ENCODE data around the gene EFCAB11. TPM values are rescaled to one million over a fixed set of nuclear protein-coding genes. Genes with fewer than 3 reads are reported as not detected.

EFCAB11 gene
- total RNA-seq, 5 donors from 2014 or later (not counting 1 experiment from before 2014, with no cell fraction given), result 1.1 to 2.4 (median 1.5) TPM

DNA sequence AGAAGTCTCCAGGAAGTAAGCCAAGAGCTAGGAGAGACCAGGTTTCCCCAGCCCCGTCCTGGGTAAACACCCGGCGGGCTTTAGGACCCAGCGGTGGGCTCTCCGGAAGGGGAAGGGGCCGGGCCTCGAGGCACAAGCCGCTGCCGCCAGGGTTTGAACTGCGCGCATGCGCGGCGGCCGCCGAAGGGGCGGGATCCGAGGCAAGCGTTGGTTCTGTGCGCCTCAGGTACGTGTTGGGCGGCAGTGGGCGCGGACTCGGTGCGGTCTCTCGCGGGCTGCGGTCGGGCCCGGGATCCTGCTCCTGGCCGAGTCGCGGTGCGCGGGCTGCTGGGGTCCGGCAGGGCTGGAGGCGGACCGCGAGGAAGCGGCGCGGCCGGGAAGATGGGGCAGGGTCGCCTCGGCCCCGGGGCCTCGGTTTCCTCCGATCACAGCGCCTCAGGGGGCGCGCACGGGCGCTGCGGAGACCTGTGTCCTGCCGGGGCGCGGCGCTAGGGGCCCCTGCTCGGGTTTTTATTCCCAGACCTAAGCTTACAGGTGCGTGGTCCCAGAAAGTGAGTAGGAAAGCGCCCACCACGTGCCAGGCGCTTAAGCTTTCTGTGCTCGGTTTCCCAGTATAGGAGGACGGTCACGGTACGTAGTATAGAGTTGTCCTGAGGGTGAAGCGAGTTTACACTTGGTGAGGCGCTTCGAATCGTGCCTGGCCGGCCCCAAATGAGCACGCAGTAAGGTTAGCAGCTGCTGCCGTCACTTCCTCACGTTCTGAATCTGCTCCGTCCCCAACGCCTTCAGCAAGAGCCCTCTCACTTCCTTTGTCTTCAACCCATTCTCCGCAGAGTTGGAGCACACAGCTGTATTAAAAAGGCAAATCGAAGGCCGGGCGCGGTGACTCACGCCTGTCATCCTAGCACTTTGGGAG lies 1.5 kb upstream of the EFCAB11 start, which contains the start of gene TDP1:
TDP1 (plus strand) TSS at position 183 of the 916 bp plus-strand sequence. CDS start 7,188 bp downstream, outside the sequence.
- peaks cover 3 to 8% of the 10 kb centered on the region in 2 donors for H3K36me3 ChIP-seq (ENCODE audit: control insufficient read depth in 2 of 2, extremely low read depth in 1 of 2, insufficient read depth in 1 of 2, low read length in 1 of 2)
- WGBS (ENCODE audit: insufficient coverage), result under 1% methylated on average over 78 of the region's 84 CpGs
- H3K4me1 ChIP-seq (ENCODE audit: control insufficient read depth in 1 of 2, extremely low read depth in 1 of 2, insufficient read depth in 2 of 2, low read length in 2 of 2), result peaks cover 32 to 36% of the 10 kb centered on the region in 2 experiments
- Mint-ChIP-seq H3K36me3 (peaks cover 19% of the 10 kb centered on the region), H3K9me3 (no peaks in the 10 kb centered on the region), H3K27me3 (no peaks in the 10 kb centered on the region), H3K27ac (peak within 1 kb of the TSS; percentile 96 to 97), H3K4me3 (peak within 1 kb of the TSS; percentile 85 to 94 (median 92)), H3K4me1 (peaks cover 56 to 61% (median 60%) of the 10 kb centered on the region in 3 donors)
- H3K27me3 ChIP-seq (replicated peaks in 1 of 2; ENCODE audit: control insufficient read depth in 2 of 2, extremely low read depth in 1 of 2, insufficient read depth in 2 of 2, low read length in 1 of 2), result no peaks in the 10 kb centered on the region
- H3K9me3 ChIP-seq, result no peaks in the 10 kb centered on the region
- POLR2A ChIA-PET, result interaction anchor here (0.5 to 1.2 kb wide), 9 partner anchors 17 to 1442 kb away, joined by 3 to 6 read pairs (median 4); no protein-coding TSS in a partner anchor
- DNase-seq (peak; percentile 90 to 98 (median 96)), ATAC-seq (replicated peaks in 1 of 4) (peak; percentile 75 to 77 (median 76))
- H3K27ac ChIP-seq (ENCODE audit: low read length), result peak within 1 kb of the TSS; percentile 99
- peak within 1 kb of the TSS; percentile 78 to 85 for H3K4me3 ChIP-seq (ENCODE audit: control insufficient read depth in 1 of 2, extremely low read depth in 1 of 2, low read length in 1 of 2)
- CTCF ChIA-PET, result interaction anchor here (0.6 to 2.7 kb wide), 4 partner anchors 17 to 1271 kb away, joined by 3 to 9 read pairs (median 4); no protein-coding TSS in a partner anchor

DNA sequence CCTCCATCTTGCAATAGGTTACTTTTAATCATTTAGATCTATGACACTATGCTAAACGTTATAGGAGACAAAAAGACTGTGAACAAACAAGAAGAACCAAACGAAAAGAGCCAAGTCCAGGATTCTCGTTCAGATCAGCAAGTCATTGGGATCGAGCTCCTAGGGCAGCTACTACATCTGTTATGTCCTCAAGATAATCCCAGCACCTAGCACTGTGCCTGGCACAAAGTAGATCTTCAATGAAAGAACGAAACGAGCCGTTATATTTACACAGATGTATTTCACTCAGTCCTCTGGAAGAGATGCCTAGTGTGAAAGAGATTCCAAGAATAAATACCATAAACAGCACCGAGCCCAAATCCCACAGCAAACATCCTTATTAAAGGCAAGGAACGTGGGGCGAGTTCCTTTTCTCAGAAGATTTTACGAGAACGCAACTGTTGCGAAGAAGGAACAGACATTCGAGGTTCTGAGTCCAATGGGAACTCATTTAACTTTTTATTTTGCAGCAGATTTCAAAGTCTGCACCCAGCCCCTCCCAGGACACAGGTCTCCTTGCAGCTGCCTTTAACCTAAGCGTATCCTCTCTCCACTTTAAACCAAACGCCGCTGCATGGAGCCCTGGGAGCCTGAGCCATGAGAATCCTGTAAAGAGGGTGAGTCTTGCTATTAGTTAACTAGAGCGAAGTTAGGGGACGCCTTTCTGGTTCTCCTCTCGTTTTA lies 653 bp upstream of the EFCAB11 start:
- Mint-ChIP-seq H3K4me3 (peak overlapping the region; percentile 85 to 94 (median 92)), H3K27me3 (no peaks in the 10 kb centered on the region), H3K27ac (peak overlapping the region; percentile 87 to 92), H3K36me3 (peaks cover 13% of the 10 kb centered on the region), H3K9me3 (no peaks in the 10 kb centered on the region), H3K4me1 (peaks cover 48 to 53% (median 52%) of the 10 kb centered on the region in 3 donors)
- H3K27ac ChIP-seq (ENCODE audit: low read length), result peak overlapping the region; percentile 48
- no peaks in the 10 kb centered on the region for H3K9me3 ChIP-seq
- 4% methylated on average over 11 of the region's 20 CpGs for WGBS (ENCODE audit: insufficient coverage)
- H3K4me3 ChIP-seq (ENCODE audit: control insufficient read depth in 1 of 2, extremely low read depth in 1 of 2, low read length in 1 of 2), result peak overlapping the region; percentile 78 to 85
- peaks cover 3 to 8% of the 10 kb centered on the region in 2 donors for H3K36me3 ChIP-seq (ENCODE audit: control insufficient read depth in 2 of 2, extremely low read depth in 1 of 2, insufficient read depth in 1 of 2, low read length in 1 of 2)
- POLR2A ChIA-PET, result interaction anchor here (0.5 to 1.3 kb wide), 3 partner anchors 18 to 310 kb away, joined by 3 to 6 read pairs (median 3); no protein-coding TSS in a partner anchor
- DNase-seq (peak in 2 of 35 experiments; percentile 3 to 6), ATAC-seq (replicated peaks in 1 of 4) (peak; percentile 8 to 21 (median 16))
- CTCF ChIA-PET, result interaction anchor here (0.6 to 2.7 kb wide), 4 partner anchors 13 to 444 kb away, joined by 3 to 9 read pairs (median 4); no protein-coding TSS in a partner anchor
- H3K4me1 ChIP-seq (ENCODE audit: control insufficient read depth in 1 of 2, extremely low read depth in 1 of 2, insufficient read depth in 2 of 2, low read length in 2 of 2), result peaks cover 29 to 30% of the 10 kb centered on the region in 2 experiments
- H3K27me3 ChIP-seq (replicated peaks in 1 of 2; ENCODE audit: control insufficient read depth in 2 of 2, extremely low read depth in 1 of 2, insufficient read depth in 2 of 2, low read length in 1 of 2), result no peaks in the 10 kb centered on the region

DNA sequence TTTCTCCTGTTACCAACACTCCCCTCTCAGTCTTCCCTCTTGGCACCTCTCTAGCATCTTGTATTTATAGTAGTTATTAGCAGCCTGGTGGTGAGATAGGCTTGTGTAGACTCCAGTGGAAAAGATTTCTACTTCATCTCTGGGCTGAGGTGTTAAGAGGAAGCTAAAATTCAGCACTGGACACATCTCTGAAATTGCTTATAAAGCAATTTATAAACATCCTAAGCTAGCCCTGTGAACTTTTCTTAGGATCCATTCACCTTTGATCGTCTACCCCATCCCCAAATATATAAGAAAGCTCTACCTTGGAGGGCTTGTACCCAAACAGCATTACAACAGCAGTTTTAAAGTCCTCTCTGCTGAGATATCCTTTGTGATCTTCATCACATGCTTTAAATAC lies 928 bp downstream of the EFCAB11 start:
- CTCF ChIA-PET, result interaction anchor here (1.1 kb wide), 2 partner anchors 20 to 523 kb away, joined by 3 to 4 read pairs; no protein-coding TSS in a partner anchor
- Mint-ChIP-seq H3K4me1 (peaks cover 34 to 41% (median 37%) of the 10 kb centered on the region in 3 donors), H3K36me3 (peaks cover 15% of the 10 kb centered on the region), H3K9me3 (peaks cover 0 to under 1% (median 0%) of the 10 kb centered on the region in 3 donors), H3K27me3 (no peaks in the 10 kb centered on the region), H3K27ac (peak overlapping the region in 1 of 2 donors; percentile 92), H3K4me3 (peak overlapping the region; percentile 85 to 94 (median 92))
- DNase-seq (no peak), ATAC-seq (replicated peaks in 1 of 4) (no peak)
- Histone ChIP-seq H3K9me3 (no peaks in the 10 kb centered on the region), H3K27ac (ENCODE audit: low read length) (no peak overlapping the region), H3K4me1 (ENCODE audit: control insufficient read depth in 1 of 2, extremely low read depth in 1 of 2, insufficient read depth in 2 of 2, low read length in 2 of 2) (peaks cover 17 to 30% of the 10 kb centered on the region in 2 experiments), H3K36me3 (ENCODE audit: control insufficient read depth in 2 of 2, extremely low read depth in 1 of 2, insufficient read depth in 1 of 2, low read length in 1 of 2) (peaks cover 3 to 8% of the 10 kb centered on the region in 2 donors), H3K27me3 (replicated peaks in 1 of 2; ENCODE audit: control insufficient read depth in 2 of 2, extremely low read depth in 1 of 2, insufficient read depth in 2 of 2, low read length in 1 of 2) (no peaks in the 10 kb centered on the region), H3K4me3 (ENCODE audit: control insufficient read depth in 1 of 2, extremely low read depth in 1 of 2, low read length in 1 of 2) (no peak overlapping the region)
- POLR2A ChIA-PET, result interaction anchor here (0.6 to 1.3 kb wide), 3 partner anchors 19 to 312 kb away, joined by 3 to 6 read pairs (median 3); no protein-coding TSS in a partner anchor
- no CpG with 5 or more reads among the region's 1 CpG for WGBS (ENCODE audit: insufficient coverage)

DNA sequence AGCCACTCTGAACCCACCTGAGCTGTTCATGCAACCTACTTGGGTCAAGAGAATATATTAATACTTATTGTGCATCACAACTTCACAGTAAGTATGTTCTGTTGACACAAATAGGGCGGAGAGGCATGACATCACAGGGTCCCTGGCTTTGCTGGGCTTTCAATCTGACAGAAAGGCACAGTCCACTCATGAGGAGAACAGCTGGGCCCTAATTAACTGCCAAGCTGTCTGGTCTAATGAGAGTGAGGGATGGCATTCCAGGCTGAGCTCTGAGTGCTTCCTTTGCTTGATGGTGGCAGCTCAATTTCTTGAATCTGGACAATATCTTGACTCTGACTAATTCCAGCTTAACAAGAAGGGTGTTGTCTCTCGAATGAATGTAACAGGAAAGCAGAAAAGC lies 2.0 kb downstream of the EFCAB11 start:
- Mint-ChIP-seq H3K9me3 (peaks cover 0 to 3% (median 0%) of the 10 kb centered on the region in 3 donors), H3K4me3 (no peak overlapping the region), H3K4me1 (peaks cover 24 to 31% (median 27%) of the 10 kb centered on the region in 3 donors), H3K27me3 (no peaks in the 10 kb centered on the region), H3K36me3 (peaks cover 10% of the 10 kb centered on the region), H3K27ac (no peak overlapping the region)
- ChIA-PET POLR2A (interaction anchor here in 1 of 2 donors (0.7 kb wide), 1 partner anchor 925 kb away, joined by 5 read pairs; no protein-coding TSS in a partner anchor), CTCF (interaction anchor here in 1 of 2 donors (0.6 kb wide), 1 partner anchor 9 kb away, joined by 3 read pairs; no protein-coding TSS in a partner anchor)
- H3K4me1 ChIP-seq (ENCODE audit: control insufficient read depth in 1 of 2, extremely low read depth in 1 of 2, insufficient read depth in 2 of 2, low read length in 2 of 2), result peaks cover 17 to 22% of the 10 kb centered on the region in 2 experiments
- no peak overlapping the region for H3K4me3 ChIP-seq (ENCODE audit: control insufficient read depth in 1 of 2, extremely low read depth in 1 of 2, low read length in 1 of 2)
- H3K36me3 ChIP-seq (ENCODE audit: control insufficient read depth in 2 of 2, extremely low read depth in 1 of 2, insufficient read depth in 1 of 2, low read length in 1 of 2), result peaks cover 0 to under 1% of the 10 kb centered on the region in 2 donors
- no peak for ATAC-seq (replicated peaks in 1 of 4)
- no peaks in the 10 kb centered on the region for H3K9me3 ChIP-seq
- 80% methylated on average over 1 of the region's 2 CpGs for WGBS (ENCODE audit: insufficient coverage)
- no peak for DNase-seq
- H3K27me3 ChIP-seq (replicated peaks in 1 of 2; ENCODE audit: control insufficient read depth in 2 of 2, extremely low read depth in 1 of 2, insufficient read depth in 2 of 2, low read length in 1 of 2), result no peaks in the 10 kb centered on the region
- no peak overlapping the region for H3K27ac ChIP-seq (ENCODE audit: low read length)

DNA sequence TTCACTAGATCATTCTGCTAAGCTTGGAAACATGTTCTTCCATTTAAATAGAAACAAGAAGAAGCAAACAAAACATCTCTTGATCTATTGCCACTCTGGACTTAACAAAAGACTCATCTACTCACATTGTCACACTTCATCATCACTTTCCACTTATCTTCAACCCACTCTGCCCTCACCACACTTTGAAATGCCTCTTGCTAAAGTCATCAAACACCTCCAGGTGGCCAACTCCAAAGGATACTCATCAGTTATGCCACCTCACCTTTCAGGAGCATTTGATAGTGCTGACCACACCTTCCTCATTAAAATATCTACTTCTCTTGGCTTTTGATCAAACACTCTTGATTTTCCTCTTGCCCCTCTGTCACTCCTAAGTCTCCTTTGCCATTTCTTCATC lies 7.2 kb downstream of the EFCAB11 start:
- Mint-ChIP-seq H3K36me3 (peaks cover 6% of the 10 kb centered on the region), H3K4me1 (no peaks in the 10 kb centered on the region), H3K27me3 (no peaks in the 10 kb centered on the region), H3K4me3 (no peak overlapping the region), H3K9me3 (peaks cover 0 to 3% (median 0%) of the 10 kb centered on the region in 3 donors), H3K27ac (no peak overlapping the region)
- no peaks in the 10 kb centered on the region for H3K4me1 ChIP-seq (ENCODE audit: control insufficient read depth in 1 of 2, extremely low read depth in 1 of 2, insufficient read depth in 2 of 2, low read length in 2 of 2)
- DNase-seq, result no peak
- H3K36me3 ChIP-seq (ENCODE audit: control insufficient read depth in 2 of 2, extremely low read depth in 1 of 2, insufficient read depth in 1 of 2, low read length in 1 of 2), result no peaks in the 10 kb centered on the region
- ChIA-PET POLR2A (no interaction called here), CTCF (interaction anchor here in 1 of 2 donors (0.5 kb wide), 1 partner anchor 275 kb away, joined by 3 read pairs; no protein-coding TSS in a partner anchor)
- H3K27ac ChIP-seq (ENCODE audit: low read length), result no peak overlapping the region
- no peaks in the 10 kb centered on the region for H3K27me3 ChIP-seq (replicated peaks in 1 of 2; ENCODE audit: control insufficient read depth in 2 of 2, extremely low read depth in 1 of 2, insufficient read depth in 2 of 2, low read length in 1 of 2)
- H3K4me3 ChIP-seq (ENCODE audit: control insufficient read depth in 1 of 2, extremely low read depth in 1 of 2, low read length in 1 of 2), result no peak overlapping the region
- no peak for ATAC-seq (replicated peaks in 1 of 4)
- H3K9me3 ChIP-seq, result no peaks in the 10 kb centered on the region

Measured in T-cell (primary cell).